Right kidney (tissue), 1 donor: ENCODE data around the gene VANGL1.

ENCODE experiments used
- DNase-seq: peaks from one replicate; pipeline ENCODE4 v3.0.0-alpha.2; 2016

Gene VANGL1

GRCh38 chr1:115642168-115643072 is 650 bp downstream of the VANGL1 start:
- DNase-seq: peak; percentile 95

GRCh38 chr1:115643225-115643624 is 1.5 kb downstream of the VANGL1 start:
- DNase-seq: no peak

- DNase-seq: no peak
These were observed 1.9 kb downstream of the VANGL1 start for GRCh38 chr1:115643666-115644065.

- no peak for DNase-seq
These were observed 2.3 kb downstream of the VANGL1 start for GRCh38 chr1:115644109-115644508.

- DNase-seq: no peak
These were observed 5.3 kb downstream of the VANGL1 start for GRCh38 chr1:115647047-115647446.

- DNase-seq: no peak
These were observed 5.7 kb downstream of the VANGL1 start for GRCh38 chr1:115647507-115647906.

GRCh38 chr1:115647919-115648650 is 6.3 kb downstream of the VANGL1 start:
- no peak for DNase-seq

- no peak for DNase-seq
These were observed 7.2 kb downstream of the VANGL1 start for GRCh38 chr1:115648717-115649691.

- DNase-seq: no peak
These were observed 8.2 kb downstream of the VANGL1 start for GRCh38 chr1:115649964-115650363.

- DNase-seq: no peak
These were observed 9.2 kb downstream of the VANGL1 start for GRCh38 chr1:115650961-115651360.

- no peak for DNase-seq
These were observed 9.6 kb downstream of the VANGL1 start for GRCh38 chr1:115651391-115651790.

GRCh38 chr1:115652236-115652788 is 10.5 kb downstream of the VANGL1 start:
- DNase-seq: no peak

GRCh38 chr1:115654125-115654524 is 12.4 kb downstream of the VANGL1 start:
- DNase-seq: no peak

- DNase-seq: no peak
These were observed 13.0 kb downstream of the VANGL1 start for GRCh38 chr1:115654663-115655305.

GRCh38 chr1:115655306-115655663 is 13.5 kb downstream of the VANGL1 start:
- no peak for DNase-seq

GRCh38 chr1:115655916-115656315 is 14.1 kb downstream of the VANGL1 start:
- no peak for DNase-seq

- DNase-seq: no peak
These were observed 14.8 kb downstream of the VANGL1 start for GRCh38 chr1:115656461-115657077.

GRCh38 chr1:115658646-115659045 is 16.9 kb downstream of the VANGL1 start:
- no peak for DNase-seq

- no peak for DNase-seq
These were observed 18.4 kb downstream of the VANGL1 start for GRCh38 chr1:115660151-115660550.

GRCh38 chr1:115661157-115661556 is 19.4 kb downstream of the VANGL1 start:
- DNase-seq: no peak
